OCI-LY7 (cell line): ENCODE measurements around the gene TCHH. TPM values are rescaled to one million over a fixed set of nuclear protein-coding genes. Genes with fewer than 3 reads are reported as not detected.

Source experiments
- BruUV-seq: library from RNA; stranded (reverse); fragments of 400-500 nt; replicated peaks from 2 replicates; lab custom pipeline; 2021; lab: Mats Ljungman, UMichigan
- CTCF ChIA-PET: fragments of 300-600 bp; sonication (Branson Sonifier 250); formaldehyde crosslinking; loops from one replicate; lab custom pipeline; 2022; ENCODE audit warnings: antibody characterized with exemption; ENCODE audit not compliant: unreplicated experiment; lab: Charles Lee
- POLR2A ChIA-PET: fragments of 300-600 bp; sonication (Branson Sonifier 250); formaldehyde crosslinking; loops from one replicate; lab custom pipeline; 2022; ENCODE audit warnings: antibody characterized with exemption; lab: Charles Lee
- DNase-seq: peaks from one replicate; pipeline ENCODE4 v3.0.0-alpha.2; 2015; ENCODE audit warnings: low spot score
- H2AFZ ChIP-seq: fragments of 200-600 bp; sonication (generic), shearing (Covaris generic); 2 replicates; pipeline ENCODE4 v1.6.1; 2014; ENCODE audit warnings: mild to moderate bottlenecking, antibody characterized with exemption, low read length, moderate library complexity
- H3K27ac ChIP-seq: fragments of 200-600 bp; sonication (generic); 2 replicates; pipeline ENCODE4 v1.5.1; 2014; ENCODE audit warnings: mixed run types, low read depth, mild to moderate bottlenecking, moderate library complexity, low read length, inconsistent platforms; ENCODE audit not compliant: poor library complexity, severe bottlenecking
- H3K36me3 ChIP-seq: fragments of 200-600 bp; sonication (generic); 2 replicates; pipeline ENCODE4 v1.6.1; 2014; ENCODE audit warnings: mild to moderate bottlenecking, antibody characterized with exemption, low read length, moderate library complexity, mixed read lengths; ENCODE audit not compliant: insufficient read depth
- H3K4me1 ChIP-seq: fragments of 200-600 bp; sonication (generic); 2 replicates; pipeline ENCODE4 v1.5.1; 2014; ENCODE audit warnings: mild to moderate bottlenecking, low read length; ENCODE audit not compliant: insufficient read depth, poor library complexity, severe bottlenecking
- H3K4me2 ChIP-seq: fragments of 200-600 bp; sonication (generic); 2 replicates; pipeline ENCODE4 v1.6.1; 2014; ENCODE audit warnings: mild to moderate bottlenecking, low read length
- H3K4me3 ChIP-seq: fragments of 200-600 bp; sonication (generic); 2 replicates; pipeline ENCODE4 v1.5.1; 2014; ENCODE audit warnings: mild to moderate bottlenecking, low read depth, low read length; ENCODE audit not compliant: poor library complexity, severe bottlenecking
- H3K79me2 ChIP-seq: fragments of 200-600 bp; sonication (generic); 2 replicates; pipeline ENCODE4 v1.6.1; 2016; ENCODE audit warnings: low read depth, mild to moderate bottlenecking, low read length, moderate library complexity, mixed read lengths; ENCODE audit not compliant: insufficient read depth
- H3K9me2 ChIP-seq: fragments of 200-600 bp; sonication (generic); 2 replicates; pipeline ENCODE4 v1.6.1; 2016; ENCODE audit warnings: mild to moderate bottlenecking, low read length, mixed read lengths; ENCODE audit not compliant: insufficient read depth
- H3K9me3 ChIP-seq: fragments of 200-600 bp; sonication (generic); 2 replicates; pipeline ENCODE4 v1.6.1; 2014; ENCODE audit warnings: mild to moderate bottlenecking, mixed run types, low read length, mixed read lengths
- H4K20me1 ChIP-seq: fragments of 200-600 bp; sonication (generic); 2 replicates; pipeline ENCODE4 v1.6.1; 2014; ENCODE audit warnings: mild to moderate bottlenecking, antibody characterized with exemption, low read length, moderate library complexity, mixed read lengths; ENCODE audit not compliant: insufficient read depth
- EZH2phosphoT487 ChIP-seq: fragments of 200-600 bp; sonication (generic); IDR thresholded peaks from 2 replicates; pipeline ENCODE4 v1.6.1; 2018; ENCODE audit warnings: low read depth, borderline replicate concordance, mild to moderate bottlenecking, mixed run types, antibody characterized with exemption, low read length, moderate library complexity, mixed read lengths
- intact Hi-C: fragments of 100-400 bp; cut with micrococcal nuclease; formaldehyde crosslinking; loops from one replicate; pipeline ENCODE4 v1.10.0; 2022; ENCODE audit not compliant: unreplicated experiment
- total RNA-seq, 2 experiments: library from RNA; depleted of rRNA in 1 of 2; stranded (reverse); fragments of >200 nt in 1 of 2; shearing (Covaris generic) in 1 of 2; gene quantifications; 2 replicates each; pipeline ENCODE4 v1.2.3, GENCODE V29; 2014 to 2022
- TF ChIP-seq, protein P1 (sequence below): fragments of 200-600 bp; sonication (generic); conservative IDR thresholded peaks from 2 replicates; pipeline ENCODE4 v1.5.1; 2014; ENCODE audit warnings: mild to moderate bottlenecking, antibody characterized with exemption, low read length, moderate library complexity, mixed read lengths

TCHH gene
- total RNA-seq, 2 experiments from 2014 or later = not detected

DNA sequence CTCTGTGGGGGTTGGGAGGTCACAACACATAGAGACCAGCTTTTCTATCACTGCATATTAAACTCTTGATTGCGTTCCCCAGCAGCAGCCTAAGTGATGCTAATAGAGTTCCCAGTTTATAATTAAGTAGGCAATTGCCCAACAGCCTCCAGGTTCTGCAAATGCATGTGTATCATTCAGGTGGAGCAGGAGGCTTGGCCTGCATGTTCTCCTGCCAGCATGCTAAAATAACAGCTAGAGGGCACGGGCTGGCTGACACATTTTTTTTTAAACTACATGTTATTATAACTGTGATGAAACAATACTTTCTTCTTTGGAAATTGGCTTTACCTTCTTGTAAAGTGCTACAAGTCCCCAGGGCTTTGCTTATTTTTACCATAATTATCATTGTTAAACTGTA, 10.4 kb downstream of the TCHH start:
- BruUV-seq = no TSS peak

DNA sequence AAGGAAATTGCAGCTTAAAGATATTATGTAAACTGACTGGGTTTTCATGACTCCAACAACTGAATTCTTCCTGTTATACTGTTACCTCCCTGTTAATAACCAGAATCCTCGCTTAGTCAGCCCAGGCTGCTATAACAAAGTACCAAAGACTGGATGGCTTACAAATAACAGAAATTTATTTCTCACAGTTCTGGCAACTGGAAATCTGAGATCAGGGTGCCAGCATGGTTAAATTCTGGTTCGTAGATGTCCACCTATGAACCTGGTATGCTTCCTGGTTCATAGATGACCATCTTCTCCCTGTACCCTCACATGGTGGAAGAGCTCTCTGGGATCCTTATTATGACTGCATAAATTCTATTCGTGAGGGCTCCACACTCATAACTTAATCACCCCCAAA, 18.3 kb downstream of the TCHH start:
- Histone ChIP-seq H4K20me1 (no peaks in the 10 kb centered on the region), H3K9me2 (no peaks in the 10 kb centered on the region), H3K27ac (no peak overlapping the region), H2AFZ (no peak overlapping the region), H3K79me2 (no peaks in the 10 kb centered on the region), H3K9me3 (no peaks in the 10 kb centered on the region), H3K4me1 (no peaks in the 10 kb centered on the region), H3K4me3 (no peak overlapping the region), H3K36me3 (no peaks in the 10 kb centered on the region), H3K4me2 (no peak overlapping the region)
- no peak for TF ChIP-seq EZH2phosphoT487
- TF ChIP-seq, protein P1, sequence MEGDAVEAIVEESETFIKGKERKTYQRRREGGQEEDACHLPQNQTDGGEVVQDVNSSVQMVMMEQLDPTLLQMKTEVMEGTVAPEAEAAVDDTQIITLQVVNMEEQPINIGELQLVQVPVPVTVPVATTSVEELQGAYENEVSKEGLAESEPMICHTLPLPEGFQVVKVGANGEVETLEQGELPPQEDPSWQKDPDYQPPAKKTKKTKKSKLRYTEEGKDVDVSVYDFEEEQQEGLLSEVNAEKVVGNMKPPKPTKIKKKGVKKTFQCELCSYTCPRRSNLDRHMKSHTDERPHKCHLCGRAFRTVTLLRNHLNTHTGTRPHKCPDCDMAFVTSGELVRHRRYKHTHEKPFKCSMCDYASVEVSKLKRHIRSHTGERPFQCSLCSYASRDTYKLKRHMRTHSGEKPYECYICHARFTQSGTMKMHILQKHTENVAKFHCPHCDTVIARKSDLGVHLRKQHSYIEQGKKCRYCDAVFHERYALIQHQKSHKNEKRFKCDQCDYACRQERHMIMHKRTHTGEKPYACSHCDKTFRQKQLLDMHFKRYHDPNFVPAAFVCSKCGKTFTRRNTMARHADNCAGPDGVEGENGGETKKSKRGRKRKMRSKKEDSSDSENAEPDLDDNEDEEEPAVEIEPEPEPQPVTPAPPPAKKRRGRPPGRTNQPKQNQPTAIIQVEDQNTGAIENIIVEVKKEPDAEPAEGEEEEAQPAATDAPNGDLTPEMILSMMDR = no peak
- no peak for DNase-seq
- intact Hi-C loops = no loop called here
- no TSS peak for BruUV-seq
- CTCF ChIA-PET = no interaction called here
- POLR2A ChIA-PET = interaction anchor here (0.5 kb wide), 1 partner anchor 804 kb away, joined by 6 read pairs; no protein-coding TSS in a partner anchor

More for the DNA sequence above, 10.4 kb downstream of the TCHH start:
- Histone ChIP-seq H3K36me3 (no peaks in the 10 kb centered on the region), H3K27ac (no peak overlapping the region), H4K20me1 (no peaks in the 10 kb centered on the region), H3K4me1 (no peaks in the 10 kb centered on the region), H3K4me2 (no peak overlapping the region), H3K4me3 (no peak overlapping the region), H3K9me2 (no peaks in the 10 kb centered on the region), H3K79me2 (no peaks in the 10 kb centered on the region), H2AFZ (no peak overlapping the region), H3K9me3 (no peaks in the 10 kb centered on the region)
- intact Hi-C loops = no loop called here
- CTCF ChIA-PET = no interaction called here
- POLR2A ChIA-PET = interaction anchor here (0.6 kb wide), 2 partner anchors 39 to 828 kb away, joined by 3 to 4 read pairs; no protein-coding TSS in a partner anchor
- no peak for DNase-seq
- TF ChIP-seq EZH2phosphoT487 = no peak
- TF ChIP-seq, protein P1 = no peak

DNA sequence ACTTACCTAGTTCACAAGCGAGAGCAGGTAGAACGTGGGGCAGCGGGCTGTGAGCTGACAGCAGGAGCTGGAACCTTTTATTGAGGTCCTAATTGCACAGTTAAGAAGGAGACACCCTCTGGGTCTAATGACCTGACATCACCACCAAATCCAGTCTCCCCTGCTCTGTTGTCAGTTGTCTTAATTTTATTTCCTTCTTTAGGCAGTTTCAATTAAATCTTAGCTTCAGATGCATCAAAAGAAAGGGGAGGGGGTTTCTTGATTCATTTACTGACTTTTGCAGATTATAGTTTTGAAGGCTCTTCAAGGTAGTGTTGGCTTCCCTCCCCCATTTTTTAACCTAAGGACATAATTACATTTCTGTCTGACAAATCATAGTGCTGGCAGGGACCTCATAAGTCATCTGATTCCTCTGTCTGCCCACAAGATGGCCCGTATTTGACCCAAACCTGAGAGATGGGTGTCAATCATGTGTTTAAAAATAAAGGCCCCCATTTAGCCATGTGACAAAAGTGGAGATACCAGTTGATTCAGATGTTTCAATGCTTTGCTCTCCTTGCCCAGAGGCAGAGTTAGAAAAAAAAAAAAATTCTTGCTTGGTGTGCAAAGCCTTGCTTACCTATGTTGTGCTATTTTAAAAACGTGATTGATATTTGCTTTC, 26.1 kb downstream of the TCHH start, which contains the start of gene TCHHL1:
Gene TCHHL1, minus strand, starts transcription at position 51 of the 661 bp plus-strand sequence. CDS start 921 bp downstream, outside the sequence.
- CTCF ChIA-PET = no interaction called here
- Histone ChIP-seq H3K4me3 (no peak within 1 kb of the TSS), H3K79me2 (no peaks in the 10 kb centered on the region), H3K27ac (no peak within 1 kb of the TSS), H3K9me3 (no peaks in the 10 kb centered on the region), H2AFZ (no peak within 1 kb of the TSS), H3K4me1 (no peaks in the 10 kb centered on the region), H3K36me3 (no peaks in the 10 kb centered on the region), H3K4me2 (no peak within 1 kb of the TSS), H3K9me2 (no peaks in the 10 kb centered on the region), H4K20me1 (no peaks in the 10 kb centered on the region)
- DNase-seq = no peak
- no TSS peak for BruUV-seq
- intact Hi-C loops = no loop called here
- TF ChIP-seq, protein P1 = no peak
- TF ChIP-seq EZH2phosphoT487 = no peak
- POLR2A ChIA-PET = no interaction called here
